Brain pericyte (primary cell): ENCODE measurements around the gene FLYWCH1.

ENCODE experiments used
- DNase-seq: peaks from one replicate; pipeline ENCODE4 v3.0.0-alpha.2; 2012; ENCODE audit warnings: low read depth, low spot score

FLYWCH1 gene

DNA sequence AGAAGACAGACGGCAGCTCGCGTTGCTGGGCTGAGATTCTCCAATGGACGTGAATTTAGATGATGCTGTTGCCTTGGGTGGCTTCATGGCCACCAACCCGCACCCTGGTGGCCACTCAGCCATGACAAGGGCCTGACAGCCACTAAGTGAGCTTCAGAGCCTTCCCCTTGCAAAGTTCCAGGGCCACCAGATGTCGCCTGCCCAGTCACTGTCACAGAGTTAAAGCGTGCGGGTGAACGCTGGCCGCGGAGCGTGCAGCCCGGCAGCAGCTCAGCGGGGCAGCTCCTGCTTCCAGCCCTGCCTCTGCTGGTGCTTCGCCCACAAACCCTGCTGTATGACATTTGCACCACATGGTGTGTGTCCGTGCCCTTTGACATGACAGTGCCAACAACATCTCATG, 39.0 kb downstream of the FLYWCH1 start:
- no peak for DNase-seq

- no peak for DNase-seq
Measured at GRCh38 chr16:2952679-2953078, 40.9 kb downstream of the FLYWCH1 start.

DNA sequence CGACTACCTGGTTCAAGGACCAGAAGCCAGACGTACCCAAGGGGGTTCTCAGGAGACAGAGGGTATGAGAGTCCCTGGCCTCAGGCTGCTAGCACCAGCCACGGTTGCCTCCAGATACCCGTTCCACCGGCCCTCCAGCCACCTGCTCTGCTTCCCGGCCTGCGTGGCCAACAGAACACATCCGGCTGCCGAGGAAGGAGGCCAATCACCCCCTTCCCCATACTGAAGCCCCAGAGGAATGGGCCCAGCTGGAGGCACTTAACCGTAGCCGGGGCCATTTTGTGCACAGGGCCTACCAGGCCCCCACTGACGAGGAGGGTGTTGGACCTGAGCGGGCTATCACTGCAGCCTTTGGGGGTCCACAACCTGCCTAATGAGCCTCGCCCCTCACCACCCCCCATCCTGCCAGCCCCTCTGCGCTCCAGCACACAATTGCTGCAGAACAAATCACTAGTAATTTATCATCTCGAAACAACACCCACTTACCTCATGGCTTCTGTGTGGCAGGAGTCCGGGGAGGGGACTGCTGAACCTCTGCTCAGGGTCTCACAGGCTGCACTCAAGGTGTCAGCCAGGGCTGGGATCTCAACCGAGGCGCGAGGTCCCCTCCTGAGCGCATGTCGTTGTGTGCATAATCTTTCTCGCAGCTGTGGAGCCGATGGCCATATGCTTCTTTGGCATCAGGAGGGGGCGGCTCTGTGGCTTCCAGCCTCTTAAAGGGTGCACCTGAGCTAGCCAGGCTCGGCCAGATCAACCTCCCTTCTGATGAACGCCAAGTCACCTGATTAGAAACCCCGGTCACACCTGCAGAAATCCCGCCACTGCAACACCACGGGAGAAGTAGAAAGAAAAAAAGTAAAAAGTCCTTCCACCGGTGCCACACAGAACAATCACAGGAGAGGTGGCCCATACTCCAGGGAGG, 42.2 kb downstream of the FLYWCH1 start:
- DNase-seq: no peak

GRCh38 chr16:2954656-2955381, 43.1 kb downstream of the FLYWCH1 start:
- DNase-seq: no peak

GRCh38 chr16:2955438-2955778, 43.7 kb downstream of the FLYWCH1 start:
- DNase-seq: no peak

DNA sequence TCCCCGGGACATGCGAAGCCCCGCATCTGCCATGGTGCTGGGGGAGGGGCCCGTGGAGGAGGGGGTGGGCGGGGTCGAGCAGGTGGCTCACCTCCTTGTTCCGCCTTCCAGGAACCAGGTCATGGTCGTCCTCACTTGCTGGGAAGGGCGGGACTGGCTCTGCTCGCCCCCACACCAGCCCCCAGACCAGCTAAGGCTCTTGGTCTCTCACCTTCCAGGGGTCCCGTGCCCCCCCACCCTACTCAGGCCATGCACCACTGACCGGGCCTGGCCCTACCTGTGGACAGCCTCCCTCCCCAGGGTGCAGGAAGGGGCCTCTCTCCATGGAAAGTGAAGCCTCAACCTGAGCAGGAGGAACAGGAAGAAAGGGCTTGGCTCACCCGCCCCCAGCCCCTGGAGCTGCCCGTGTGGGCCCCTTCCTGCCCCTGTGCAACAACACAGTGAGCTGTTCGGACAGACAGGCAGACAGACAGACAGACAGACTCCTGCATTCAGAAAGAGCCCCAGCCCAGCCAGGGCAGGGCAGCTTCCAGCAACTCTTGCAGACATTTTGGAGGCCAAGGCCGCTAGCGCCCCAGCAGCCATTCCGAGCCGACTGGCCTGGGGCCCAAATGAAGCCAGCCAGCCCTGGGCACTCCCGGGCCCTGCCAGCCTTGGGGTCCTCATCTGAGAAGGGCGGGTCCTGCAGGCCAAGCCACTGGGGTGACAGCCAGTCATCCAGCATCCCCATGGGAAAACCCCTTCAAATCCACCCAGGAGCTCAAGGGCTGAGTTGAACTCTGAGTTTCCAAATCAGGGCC, 44.2 kb downstream of the FLYWCH1 start:
- DNase-seq: no peak

GRCh38 chr16:2956579-2956956, 44.8 kb downstream of the FLYWCH1 start:
- no peak for DNase-seq

GRCh38 chr16:2959206-2959605, 47.5 kb downstream of the FLYWCH1 start:
- no peak for DNase-seq

- DNase-seq: no peak
Measured at GRCh38 chr16:2960183-2961010, 48.7 kb downstream of the FLYWCH1 start.

DNA sequence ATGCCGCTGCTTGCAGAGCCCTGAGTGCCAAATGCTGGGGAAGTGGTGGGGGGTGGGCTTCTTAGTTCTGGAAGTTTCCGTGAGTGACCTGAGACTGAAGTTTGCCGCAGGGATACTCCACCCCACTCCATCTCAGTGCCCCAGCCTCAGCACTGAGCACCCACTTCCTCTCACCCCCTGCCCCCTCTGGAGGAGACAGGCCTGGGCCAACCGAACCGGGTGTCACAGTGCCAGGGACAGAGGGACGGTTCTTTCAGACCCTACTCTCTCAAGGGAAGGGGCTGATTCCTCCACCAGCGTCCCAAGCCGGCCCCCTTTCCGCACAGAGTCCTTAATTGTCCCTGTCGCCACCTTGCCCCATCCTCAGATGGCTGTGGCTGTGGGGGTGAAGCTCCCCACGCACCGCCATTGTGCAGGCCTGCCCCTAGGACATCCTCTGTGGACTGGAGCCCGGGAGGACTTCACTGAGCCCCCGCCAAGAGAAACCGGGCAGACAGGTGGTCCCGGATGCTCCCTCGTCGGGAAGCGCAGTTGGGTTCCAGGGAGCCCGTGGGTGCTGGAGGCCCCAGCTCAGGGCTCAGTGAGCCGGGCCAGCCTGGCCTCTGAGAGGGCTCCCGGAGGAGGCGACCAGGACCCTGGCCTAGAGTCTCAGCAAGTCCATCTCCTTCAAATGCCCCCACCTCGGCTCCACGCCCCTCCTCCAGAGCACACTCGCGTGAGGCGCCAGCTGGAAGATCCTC, 50.8 kb downstream of the FLYWCH1 start:
- DNase-seq: no peak

GRCh38 chr16:2963074-2963722, 51.5 kb downstream of the FLYWCH1 start:
- no peak for DNase-seq

DNA sequence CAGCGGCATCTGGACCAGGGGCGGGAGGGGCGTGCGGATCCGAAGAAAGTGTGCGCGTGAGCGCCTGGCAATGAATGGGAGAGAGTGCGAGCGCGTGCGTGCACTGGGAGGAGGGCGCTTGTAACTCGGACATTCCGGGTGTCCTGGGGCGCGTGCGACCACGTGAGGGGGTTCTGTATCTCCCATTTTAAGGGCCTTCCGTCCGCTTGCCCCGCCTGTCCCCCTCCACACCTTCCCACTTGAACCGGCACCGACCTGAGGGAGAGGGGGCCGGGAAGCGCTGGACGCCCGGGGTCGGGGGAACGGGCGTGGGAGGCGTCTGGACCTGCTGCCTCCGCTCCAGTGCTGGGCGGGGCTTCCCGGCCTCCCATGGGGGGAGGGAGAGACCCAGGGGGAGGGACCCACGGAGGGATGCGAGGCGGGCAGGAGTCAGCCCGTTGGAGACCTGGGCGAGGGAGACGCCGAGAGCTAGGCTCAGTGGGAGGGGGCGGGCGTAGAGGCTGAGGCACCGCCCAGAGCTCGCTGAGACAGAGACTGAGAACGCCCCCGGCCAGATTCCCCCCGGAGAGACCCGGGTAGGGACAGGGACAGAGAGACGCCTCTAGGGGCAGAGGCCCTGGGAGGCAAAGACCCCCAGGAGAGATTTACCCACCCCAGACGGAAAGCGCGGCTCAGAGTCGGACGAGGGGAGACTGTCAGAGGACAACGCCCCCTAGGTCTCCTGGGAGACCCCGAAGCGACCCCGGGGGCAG, 52.2 kb downstream of the FLYWCH1 start, which contains the start of gene KREMEN2:
Gene KREMEN2 (plus strand): TSS at position 553 of the 752 bp plus-strand sequence. CDS start 246 bp downstream, outside the sequence.
- DNase-seq: no peak

GRCh38 chr16:2964475-2965336, 53.0 kb downstream of the FLYWCH1 start:
- DNase-seq: no peak

- DNase-seq: no peak
Measured at GRCh38 chr16:2966043-2966807, 54.5 kb downstream of the FLYWCH1 start.

GRCh38 chr16:2966808-2967191, 55.1 kb downstream of the FLYWCH1 start:
- no peak for DNase-seq

GRCh38 chr16:2967211-2967631, 55.5 kb downstream of the FLYWCH1 start:
- no peak for DNase-seq

- no peak for DNase-seq
Measured at GRCh38 chr16:2967721-2968161, 56.0 kb downstream of the FLYWCH1 start.
